ENCODE measurements around the gene GPR32.
"Not testable (repeated sequence)": the region's sequence is repeated elsewhere in the genome, so short reads cannot be mapped to it uniquely, and the experiment has no call there.

Gene GPR32

DNA sequence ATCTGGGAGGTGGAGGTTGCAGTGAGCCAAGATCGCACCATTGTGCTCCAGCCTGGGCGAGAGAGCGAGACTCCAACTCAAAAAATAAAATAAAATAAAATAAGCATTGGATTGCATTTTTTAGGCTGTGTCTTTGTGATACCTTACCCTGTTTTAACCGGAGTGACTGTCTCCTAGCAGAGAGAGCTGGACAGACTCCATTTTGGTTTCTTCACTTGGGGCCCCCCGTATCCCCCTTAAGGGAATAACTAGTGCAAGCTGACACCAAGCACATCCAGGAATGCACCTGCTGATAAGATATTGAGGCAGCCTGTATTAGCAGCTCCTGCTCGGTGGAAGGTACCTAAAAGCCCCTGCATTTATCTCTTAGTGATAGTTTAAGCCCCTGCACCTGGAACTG, 20.8 kb upstream of the GPR32 start:
- DNase-seq = no peak

GRCh38 chr19:50750010-50750409, 20.3 kb upstream of the GPR32 start:
- no peak for DNase-seq

DNA sequence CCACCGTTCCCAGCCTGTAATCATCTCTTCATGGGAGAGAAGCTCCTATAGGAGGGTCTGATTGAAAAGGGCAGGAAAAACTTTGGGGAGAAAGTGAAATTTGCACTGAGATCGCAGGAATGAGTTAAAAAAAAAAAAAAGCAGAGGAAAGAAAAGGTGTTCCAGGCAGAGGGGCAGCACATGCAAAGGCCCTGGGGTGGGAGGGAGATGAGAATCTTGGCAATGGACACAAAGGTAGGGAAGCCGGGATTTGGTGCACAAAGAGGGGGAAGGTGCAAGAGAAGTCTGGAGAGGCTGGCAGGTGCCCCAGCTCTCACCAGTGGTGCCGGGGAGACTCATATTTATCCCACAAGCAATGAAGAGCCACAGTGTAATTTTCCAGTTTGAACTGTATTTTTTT, 16.4 kb upstream of the GPR32 start:
- no peak for DNase-seq

- not testable (repeated sequence) for DNase-seq
Observed at GRCh38 chr19:50756244-50756643, 14.0 kb upstream of the GPR32 start.

DNA sequence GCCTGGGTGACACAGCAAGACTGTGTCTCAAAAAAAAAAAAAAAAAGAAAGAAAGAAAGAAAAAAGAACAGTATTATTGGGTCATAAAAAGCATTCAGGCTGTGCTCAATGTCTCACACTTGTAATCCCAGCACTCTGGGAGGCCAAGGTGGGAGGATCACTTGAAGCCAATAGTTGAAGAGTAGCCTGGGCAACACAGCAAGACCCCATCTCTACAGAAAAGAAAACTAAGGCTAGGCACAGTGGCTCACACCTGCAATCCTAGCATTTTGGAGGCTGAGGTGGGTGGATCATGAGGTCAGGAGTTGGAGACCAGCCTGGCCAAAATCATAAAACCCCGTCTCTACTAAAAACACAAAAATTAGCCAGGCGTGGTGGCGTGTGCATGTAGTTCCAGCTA, 12.6 kb upstream of the GPR32 start:
- DNase-seq = not testable (repeated sequence)

DNA sequence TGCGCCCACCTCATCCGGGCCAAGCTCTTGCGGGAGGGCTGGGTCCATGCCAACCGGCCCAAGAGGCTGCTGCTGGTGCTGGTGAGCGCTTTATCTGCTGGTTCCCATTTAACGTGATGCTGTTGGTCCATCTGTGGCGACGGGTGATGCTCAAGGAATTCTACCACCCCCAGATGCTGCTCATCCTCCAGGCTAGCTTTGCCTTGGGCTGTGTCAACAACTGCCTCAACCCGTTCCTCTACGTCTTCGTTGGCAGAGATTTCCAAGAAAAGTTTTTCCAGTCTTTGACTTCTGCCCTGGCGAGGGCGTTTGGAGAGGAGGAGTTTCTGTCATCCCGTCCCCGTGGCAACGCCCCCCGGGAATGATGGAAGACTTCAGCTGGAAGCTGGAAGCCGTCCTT, 11.2 kb upstream of the GPR32 start:
- not testable (repeated sequence) for DNase-seq

DNA sequence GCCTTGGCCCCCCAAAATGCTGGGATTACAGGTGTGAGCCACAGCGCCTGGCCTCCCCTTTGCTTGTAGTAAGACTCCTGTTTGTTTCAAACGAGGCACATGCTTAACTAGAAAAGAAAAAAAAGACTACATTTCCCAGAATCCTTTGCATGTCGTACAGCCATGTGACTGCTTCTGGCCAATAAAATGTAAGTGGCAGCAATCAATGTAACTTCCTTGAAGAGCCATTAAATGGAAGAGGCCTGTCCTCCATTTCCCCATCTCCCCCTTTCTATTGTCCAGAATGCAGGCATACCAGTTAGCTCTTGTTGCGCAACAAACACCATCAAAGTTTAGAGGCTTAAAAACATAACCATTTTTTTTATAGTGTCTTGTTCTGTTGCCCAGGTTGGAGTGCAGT, 10.4 kb upstream of the GPR32 start:
- DNase-seq = peak in 2 of 4 experiments; percentile 14 to 16

DNA sequence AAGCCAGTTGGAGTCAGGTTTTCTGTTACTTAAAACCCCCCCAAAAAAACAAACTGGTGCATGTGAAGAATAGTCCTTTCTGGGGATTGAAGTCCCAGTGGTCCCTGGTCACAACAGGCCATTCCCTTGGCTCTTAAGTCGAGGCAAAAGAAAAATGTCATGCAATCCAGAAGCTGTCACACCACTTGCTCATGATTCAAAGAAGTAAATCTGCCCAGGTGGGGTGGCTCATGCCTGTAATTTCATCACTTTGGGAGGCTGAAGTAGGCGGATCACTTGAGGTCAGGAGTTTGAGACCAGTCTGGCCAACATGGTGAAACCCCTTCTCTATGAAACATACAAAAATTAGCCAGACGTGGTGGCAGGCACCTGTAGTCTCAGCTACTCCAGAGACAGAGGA, 8.8 kb upstream of the GPR32 start:
- not testable (repeated sequence) for DNase-seq

DNA sequence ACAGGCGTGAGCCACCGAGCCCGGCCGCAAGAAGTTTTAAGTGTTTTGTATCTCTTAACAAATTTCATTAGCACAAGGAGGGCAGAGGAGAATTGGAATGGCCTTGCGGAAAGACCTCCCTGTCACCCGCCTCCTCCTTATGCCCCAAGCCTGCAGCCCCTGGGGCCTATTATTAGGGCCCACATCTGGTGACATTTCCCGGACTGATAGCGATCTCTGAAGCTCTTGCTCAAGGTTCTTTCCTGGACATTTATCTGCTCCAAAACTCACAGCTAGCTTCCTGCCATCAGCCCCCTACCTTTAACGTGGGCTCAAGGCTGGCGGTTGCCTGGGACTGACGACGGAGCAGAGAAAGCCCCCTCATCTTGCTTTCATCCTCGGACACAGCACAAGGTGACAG, 6.7 kb upstream of the GPR32 start:
- not testable (repeated sequence) for DNase-seq

DNA sequence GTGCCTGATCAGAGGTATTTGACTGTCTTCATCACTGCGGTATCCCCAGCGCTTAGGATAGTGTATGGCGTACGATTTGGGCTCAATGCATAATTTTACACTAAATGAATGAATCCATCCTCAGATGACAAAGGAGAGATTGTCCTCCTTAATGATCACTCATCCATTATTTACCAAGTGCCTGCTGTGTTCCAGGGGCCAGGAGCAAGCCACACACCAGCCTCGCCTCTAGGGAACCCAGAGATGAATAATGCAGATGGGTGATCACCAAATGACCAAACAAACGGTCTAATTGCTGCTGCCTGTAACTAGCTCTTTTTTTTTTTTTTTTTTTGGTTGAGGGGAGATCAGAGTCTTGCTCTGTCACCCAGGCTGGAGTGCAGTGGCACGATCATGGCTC, 5.9 kb upstream of the GPR32 start:
- no peak for DNase-seq

DNA sequence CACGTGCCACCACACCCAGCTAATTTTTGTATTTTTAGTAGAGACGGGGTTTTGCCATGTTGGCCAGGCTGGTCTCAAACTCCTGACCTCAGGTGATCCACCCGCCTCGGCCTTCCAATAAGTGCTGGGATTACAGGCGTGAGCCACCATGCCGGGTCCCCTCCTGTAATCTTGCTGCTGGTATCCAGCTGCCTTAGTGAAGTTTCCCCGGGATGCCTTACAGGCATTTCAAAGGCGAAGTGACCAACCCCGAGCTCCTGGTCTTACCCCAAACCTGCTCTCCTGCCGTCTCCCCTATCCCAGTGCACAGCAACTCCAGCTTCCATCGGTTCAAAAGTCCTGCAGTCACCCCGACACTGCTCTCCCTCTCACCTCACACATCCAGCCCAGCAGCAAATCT, 3.5 kb upstream of the GPR32 start:
- DNase-seq = not testable (repeated sequence)

DNA sequence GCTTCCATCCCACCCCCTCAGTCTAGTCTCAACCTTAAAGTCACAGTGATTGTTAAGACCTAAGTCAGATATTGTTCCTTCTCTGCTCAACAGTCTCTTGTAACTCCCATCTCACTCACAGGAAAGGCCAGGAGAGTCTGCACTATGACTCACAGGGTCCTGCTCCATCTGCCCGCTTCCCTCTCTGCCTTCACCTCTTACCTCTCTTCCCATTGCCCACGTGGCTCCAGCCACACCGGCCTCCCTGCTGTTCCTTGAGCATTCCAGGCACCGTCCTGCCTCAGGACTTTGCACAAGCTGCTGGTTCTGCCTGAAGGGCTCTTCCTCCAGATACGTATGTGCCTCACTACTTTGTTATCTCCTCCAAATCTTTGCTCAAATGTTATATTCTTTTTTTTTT, 3.0 kb upstream of the GPR32 start:
- DNase-seq = not testable (repeated sequence)

GRCh38 chr19:50768277-50768676, 2.0 kb upstream of the GPR32 start:
- DNase-seq = no peak

GRCh38 chr19:50770888-50771287, 624 bp downstream of the GPR32 start:
- DNase-seq = no peak

- DNase-seq = peak in 1 of 4 experiments; percentile 4
Observed at GRCh38 chr19:50772476-50772875, 2.2 kb downstream of the GPR32 start.

DNA sequence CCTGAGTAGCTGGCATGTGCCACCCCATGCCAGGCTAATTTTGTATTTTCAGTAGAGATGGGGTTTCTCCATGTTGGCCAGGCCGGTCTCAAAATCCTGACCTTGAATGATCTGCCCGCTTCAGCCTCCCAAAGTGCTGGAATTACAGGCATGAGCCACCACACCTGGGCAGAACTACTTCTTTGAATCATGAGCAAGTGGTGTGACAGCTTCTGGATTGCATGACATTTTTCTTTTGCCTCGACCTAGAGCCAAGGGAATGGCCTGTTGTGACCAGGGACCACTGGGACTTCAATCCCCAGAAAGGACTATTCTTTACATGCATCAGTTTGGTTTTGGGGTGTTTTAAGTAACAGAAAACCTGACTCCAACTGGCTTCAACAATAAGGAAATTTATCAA, 2.6 kb downstream of the GPR32 start:
- DNase-seq = not testable (repeated sequence)

DNA sequence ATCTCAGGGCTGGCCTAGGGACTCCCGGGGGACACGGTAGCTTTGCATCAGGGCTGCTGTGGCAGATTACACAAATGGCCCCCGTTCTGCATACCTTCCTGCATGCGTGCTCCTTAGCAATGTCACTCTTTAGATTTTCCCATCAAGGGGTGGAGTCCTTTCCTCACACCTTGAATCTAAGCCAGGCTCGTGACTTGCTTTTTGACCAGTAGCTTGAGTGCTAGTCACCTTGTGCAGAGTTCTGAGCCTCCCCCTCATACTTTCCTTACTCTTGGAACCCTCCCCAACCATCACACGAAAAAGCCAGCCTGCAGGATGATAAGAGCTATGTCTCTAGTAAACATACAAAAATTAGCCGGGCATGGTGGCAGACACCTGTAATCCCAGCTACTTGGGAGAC, 3.2 kb downstream of the GPR32 start:
- DNase-seq = not testable (repeated sequence)

- DNase-seq = no peak
Observed at GRCh38 chr19:50776131-50776530, 5.9 kb downstream of the GPR32 start.

DNA sequence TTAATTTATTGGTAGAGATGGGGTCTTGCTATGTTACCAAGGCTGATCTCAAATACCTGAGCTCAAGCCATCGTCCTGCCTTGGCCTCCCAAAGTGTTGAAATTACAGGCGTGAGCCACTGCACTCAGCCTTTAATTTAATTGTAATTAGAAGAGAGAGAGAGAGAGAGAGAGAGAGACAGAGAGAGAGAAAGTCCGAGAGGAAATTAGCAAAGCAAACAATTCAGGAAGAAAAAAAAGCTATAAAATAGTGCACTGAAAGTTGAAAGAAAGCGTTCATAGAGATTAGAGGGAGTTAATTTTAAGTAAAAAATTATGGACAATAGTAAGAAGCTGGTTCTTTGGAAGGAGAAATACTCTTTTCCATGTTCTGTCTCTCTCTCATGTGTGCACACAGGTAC, 7.0 kb downstream of the GPR32 start:
- DNase-seq = no peak

DNA sequence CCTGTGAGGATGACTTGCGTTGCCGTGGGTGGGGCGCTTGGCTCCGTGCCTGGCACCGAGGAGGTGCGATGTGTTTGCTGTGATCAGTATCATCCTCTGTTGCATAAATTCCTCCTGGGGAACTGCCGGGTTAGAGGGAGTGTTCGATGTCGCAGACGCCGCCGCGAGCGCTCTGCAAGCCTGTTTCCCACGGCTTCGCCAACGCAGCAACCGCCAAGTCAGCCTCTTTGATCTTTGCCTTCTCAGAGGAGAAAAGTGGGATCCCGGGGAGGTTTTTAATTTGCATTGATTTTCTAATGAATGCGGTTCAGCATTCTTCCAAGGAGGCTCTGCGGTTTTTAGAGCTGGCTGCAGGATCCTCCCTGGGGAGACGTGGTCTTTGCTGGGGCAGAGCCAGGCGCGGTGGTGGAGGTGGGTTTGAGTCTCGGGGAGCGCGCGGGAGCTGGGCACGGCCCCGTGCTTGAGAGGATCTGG, 7.6 kb downstream of the GPR32 start:
- peak; percentile 54 to 83 (median 68) for DNase-seq

GRCh38 chr19:50778906-50779430, 8.7 kb downstream of the GPR32 start:
- no peak for DNase-seq

DNA sequence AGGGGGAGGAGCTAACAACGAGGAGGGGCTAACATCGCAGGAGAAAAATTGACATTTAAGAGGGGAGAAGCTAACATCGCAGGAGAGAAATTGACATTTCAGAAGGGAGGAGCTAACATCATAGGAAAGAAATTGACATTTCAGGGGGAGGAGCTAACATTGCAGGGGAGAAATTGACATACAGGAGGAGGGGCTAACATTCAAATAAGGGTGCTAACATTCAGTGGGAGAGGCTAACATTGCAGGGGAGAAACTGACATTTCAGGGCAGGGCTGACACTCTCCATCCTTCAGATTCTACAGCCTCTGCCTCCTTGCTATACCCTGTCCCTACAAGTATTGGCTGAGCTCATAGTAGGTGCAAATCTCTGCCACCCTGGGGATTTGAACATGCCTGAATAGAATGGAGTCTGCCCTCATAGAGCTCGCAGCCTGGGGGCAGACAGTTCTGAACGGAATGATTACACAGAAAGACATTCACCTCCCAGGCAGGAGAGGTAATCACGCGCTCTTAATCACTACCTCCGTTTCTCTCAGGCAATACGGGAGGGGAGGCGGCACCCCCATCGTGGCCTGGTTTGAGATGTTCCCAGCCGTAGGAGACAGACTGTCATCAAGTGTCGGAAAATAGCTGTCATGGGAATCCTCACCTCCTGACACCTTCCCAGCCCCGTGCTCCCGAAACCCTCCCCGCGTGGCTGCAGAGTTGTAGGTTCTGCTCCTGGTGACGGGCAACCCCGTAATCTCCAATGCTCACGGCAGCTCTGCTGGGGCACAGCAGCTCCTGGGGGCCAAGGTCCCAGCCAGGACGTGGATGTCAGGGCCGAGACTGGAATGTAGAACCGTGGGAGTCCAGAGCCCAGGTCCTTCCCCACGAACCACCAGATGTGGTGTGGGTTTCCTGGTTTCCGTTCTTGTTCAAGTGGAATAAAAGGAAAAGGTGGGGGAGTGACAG, 9.5 kb downstream of the GPR32 start:
- no peak for DNase-seq

- no peak for DNase-seq
Observed at GRCh38 chr19:50780753-50781435, 10.6 kb downstream of the GPR32 start.

- not testable (repeated sequence) for DNase-seq
Observed at GRCh38 chr19:50783848-50784152, 13.5 kb downstream of the GPR32 start.

All from suppressor macrophage (primary cell).